Calu3 (cell line): ENCODE results near the gene PRSS27. TPM values are rescaled to one million over a fixed set of nuclear protein-coding genes. Genes with fewer than 3 reads are reported as not detected.

ENCODE experiments used
- BruUV-seq: library from RNA; stranded (reverse); fragments of 400-500 nt; replicated peaks from 2 replicates; lab custom pipeline; 2021; lab: Mats Ljungman, UMichigan
- CTCF ChIA-PET: fragments of 300-600 bp; sonication (Branson Sonifier 250); formaldehyde crosslinking; loops from one replicate; lab custom pipeline; 2022; ENCODE audit warnings: antibody characterized with exemption; lab: Charles Lee
- DNase-seq: peaks from one replicate; pipeline ENCODE4 v3.0.0; 2022
- H3K27ac Mint-ChIP-seq: one replicate; pipeline ENCODE4 v1.8.0; 2022; ENCODE audit warnings: mixed read lengths; ENCODE audit not compliant: unreplicated experiment
- H3K27me3 Mint-ChIP-seq: one replicate; pipeline ENCODE4 v1.8.0; 2022; ENCODE audit warnings: mixed read lengths; ENCODE audit not compliant: unreplicated experiment
- H3K36me3 Mint-ChIP-seq: one replicate; pipeline ENCODE4 v1.8.0; 2022; ENCODE audit warnings: mild to moderate bottlenecking, moderate library complexity, mixed read lengths; ENCODE audit not compliant: insufficient read depth, unreplicated experiment
- H3K4me1 Mint-ChIP-seq: one replicate; pipeline ENCODE4 v1.8.0; 2022; ENCODE audit warnings: mild to moderate bottlenecking, low read depth, mixed read lengths; ENCODE audit not compliant: unreplicated experiment
- H3K4me3 Mint-ChIP-seq: one replicate; pipeline ENCODE4 v1.8.0; 2022; ENCODE audit warnings: mild to moderate bottlenecking, low read depth, moderate library complexity, mixed read lengths; ENCODE audit not compliant: unreplicated experiment
- H3K9me3 Mint-ChIP-seq: one replicate; pipeline ENCODE4 v1.8.0; 2022; ENCODE audit warnings: low read depth, mixed read lengths; ENCODE audit not compliant: unreplicated experiment
- CTCF ChIP-seq: fragments of 200-600 bp; IDR thresholded peaks from one replicate; pipeline ENCODE4 v1.8.0; 2022; ENCODE audit warnings: antibody characterized with exemption; ENCODE audit not compliant: unreplicated experiment
- intact Hi-C: fragments of 100-400 bp; cut with micrococcal nuclease; formaldehyde crosslinking; loops from one replicate; pipeline ENCODE4 v1.10.0; 2022; ENCODE audit not compliant: unreplicated experiment
- total RNA-seq: library from RNA; stranded (reverse); gene quantifications from 2 replicates; pipeline ENCODE4 v1.2.3, GENCODE V29; 2022

Gene PRSS27
- total RNA-seq, 1 experiment from 2014 or later: 2.4 TPM

- DNase-seq: no peak
- no peak overlapping the region for H3K27ac Mint-ChIP-seq
- no TSS peak for BruUV-seq
- H3K36me3 Mint-ChIP-seq: peaks cover 35% of the 10 kb centered on the region
- CTCF ChIA-PET: no interaction called here
- TF ChIP-seq CTCF: no peak
- no peaks in the 10 kb centered on the region for H3K9me3 Mint-ChIP-seq
- no peaks in the 10 kb centered on the region for H3K27me3 Mint-ChIP-seq
- no peaks in the 10 kb centered on the region for H3K4me1 Mint-ChIP-seq
- H3K4me3 Mint-ChIP-seq: no peak overlapping the region
- intact Hi-C loops: no loop called here
Observed at GRCh38 chr16:2702438-2702825, 17.6 kb downstream of the PRSS27 start.

- peaks cover 36% of the 10 kb centered on the region for H3K36me3 Mint-ChIP-seq
- DNase-seq: no peak
- no peak overlapping the region for H3K27ac Mint-ChIP-seq
- H3K4me1 Mint-ChIP-seq: no peaks in the 10 kb centered on the region
- intact Hi-C loops: no loop called here
- TF ChIP-seq CTCF: no peak
- H3K9me3 Mint-ChIP-seq: no peaks in the 10 kb centered on the region
- H3K27me3 Mint-ChIP-seq: no peaks in the 10 kb centered on the region
- no TSS peak for BruUV-seq
- H3K4me3 Mint-ChIP-seq: no peak overlapping the region
- CTCF ChIA-PET: no interaction called here
Observed at GRCh38 chr16:2701713-2702437, 18.1 kb downstream of the PRSS27 start.

GRCh38 chr16:2701272-2701671 is 18.8 kb downstream of the PRSS27 start:
- H3K9me3 Mint-ChIP-seq: no peaks in the 10 kb centered on the region
- H3K36me3 Mint-ChIP-seq: peaks cover 39% of the 10 kb centered on the region
- CTCF ChIA-PET: no interaction called here
- H3K27me3 Mint-ChIP-seq: no peaks in the 10 kb centered on the region
- BruUV-seq: no TSS peak
- no peak overlapping the region for H3K4me3 Mint-ChIP-seq
- no peaks in the 10 kb centered on the region for H3K4me1 Mint-ChIP-seq
- H3K27ac Mint-ChIP-seq: no peak overlapping the region
- intact Hi-C loops: no loop called here
- TF ChIP-seq CTCF: no peak
- no peak for DNase-seq

GRCh38 chr16:2700786-2701185 is 19.2 kb downstream of the PRSS27 start:
- no peaks in the 10 kb centered on the region for H3K4me1 Mint-ChIP-seq
- H3K9me3 Mint-ChIP-seq: no peaks in the 10 kb centered on the region
- intact Hi-C loops: no loop called here
- no peaks in the 10 kb centered on the region for H3K27me3 Mint-ChIP-seq
- no peak overlapping the region for H3K4me3 Mint-ChIP-seq
- CTCF ChIA-PET: no interaction called here
- DNase-seq: no peak
- H3K27ac Mint-ChIP-seq: no peak overlapping the region
- TF ChIP-seq CTCF: no peak
- no TSS peak for BruUV-seq
- peaks cover 39% of the 10 kb centered on the region for H3K36me3 Mint-ChIP-seq
